Renal cortex interstitium (tissue), 11 donors: ENCODE data around the gene ASTN1. TPM values are rescaled to one million over a fixed set of nuclear protein-coding genes. Genes with fewer than 3 reads are reported as not detected.

Experiments
- DNase-seq, 11 donors: peaks; one replicate each; pipeline ENCODE4 v3.0.0-alpha.2; 2013; ENCODE audit warnings: low read depth in 9 of 11, low spot score in 4 of 11; ENCODE audit errors: extremely low read depth in 1 of 11
- polyA plus RNA-seq, 3 donors: library from polyadenylated mRNA; unstranded; fragments of 120-200 nt; gene quantifications; one replicate each; pipeline ENCODE4 v1.2.1, GENCODE V29; 2013; ENCODE audit not compliant: insufficient read length in 3 of 3

ASTN1 gene
- polyA plus RNA-seq, 3 donors: 1.5 to 2.1 (median 1.5) TPM

DNA sequence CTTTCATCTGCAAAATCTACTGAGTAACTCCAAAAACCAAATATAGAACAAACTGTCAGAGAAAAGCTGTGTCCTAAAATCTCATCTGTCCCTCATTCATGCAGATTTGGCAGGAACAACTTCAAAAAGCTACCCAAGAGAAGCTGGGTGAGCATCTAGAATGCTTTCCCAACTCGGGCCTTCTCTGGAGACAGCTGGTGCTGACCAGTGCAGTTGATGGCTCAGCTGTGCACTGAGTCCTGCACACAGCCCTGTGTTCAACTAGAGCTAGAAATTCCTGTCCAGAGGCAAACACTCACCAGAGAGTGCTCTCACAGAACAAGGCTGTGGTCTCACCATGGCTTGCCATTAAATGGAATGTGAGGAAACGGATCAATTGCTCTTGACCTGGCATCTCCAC lies 202.8 kb downstream of the ASTN1 start:
- DNase-seq: no peak

DNA sequence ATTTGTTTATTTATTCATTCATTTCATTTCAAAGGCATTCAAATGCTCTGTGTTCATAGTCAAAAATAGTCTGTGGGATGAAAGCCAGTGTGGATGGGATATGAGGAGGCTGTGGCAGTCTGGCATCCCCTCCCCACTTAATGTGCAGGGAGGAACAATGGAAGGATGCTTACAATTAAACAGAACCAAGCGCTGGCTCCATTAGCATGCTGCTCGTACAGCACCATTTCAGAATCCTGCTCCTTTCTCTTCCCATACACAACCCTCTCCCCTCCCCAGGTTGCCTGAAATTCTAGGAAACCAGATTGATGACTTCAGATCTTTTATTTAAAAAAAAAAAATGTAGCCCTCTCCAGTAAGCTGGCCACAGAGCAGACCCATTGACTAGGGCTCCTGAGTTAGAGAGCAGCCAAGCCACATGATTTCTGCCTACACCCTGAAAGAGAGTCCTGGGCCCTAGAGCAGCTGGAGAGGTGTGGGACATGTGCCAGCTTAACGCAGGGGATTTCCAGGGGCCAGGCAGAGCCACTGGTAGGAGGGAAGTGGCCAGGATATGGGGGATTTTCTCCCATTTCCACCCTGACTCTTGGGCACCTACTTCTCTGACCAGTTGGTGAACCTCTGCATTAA lies 205.2 kb downstream of the ASTN1 start:
- no peak for DNase-seq

DNA sequence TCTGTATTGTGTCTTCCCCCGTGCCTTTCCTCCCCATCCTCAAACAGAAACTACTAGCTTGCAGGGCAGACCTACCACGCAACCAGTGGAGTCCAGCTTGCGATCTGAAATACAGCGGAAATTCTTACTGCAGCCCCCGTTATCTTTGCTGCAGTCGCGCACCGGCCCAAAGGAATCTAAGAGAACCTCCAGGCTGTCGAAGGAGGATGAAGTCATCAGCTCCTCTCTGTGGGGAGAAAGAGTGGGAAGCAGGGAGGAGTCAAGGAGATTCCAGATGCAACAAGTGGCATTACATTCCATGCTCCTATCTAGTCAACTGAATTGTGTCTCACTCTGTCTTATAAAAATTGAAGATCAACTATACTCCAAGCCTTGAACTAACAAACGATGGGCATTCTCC lies 206.9 kb downstream of the ASTN1 start:
- no peak for DNase-seq

DNA sequence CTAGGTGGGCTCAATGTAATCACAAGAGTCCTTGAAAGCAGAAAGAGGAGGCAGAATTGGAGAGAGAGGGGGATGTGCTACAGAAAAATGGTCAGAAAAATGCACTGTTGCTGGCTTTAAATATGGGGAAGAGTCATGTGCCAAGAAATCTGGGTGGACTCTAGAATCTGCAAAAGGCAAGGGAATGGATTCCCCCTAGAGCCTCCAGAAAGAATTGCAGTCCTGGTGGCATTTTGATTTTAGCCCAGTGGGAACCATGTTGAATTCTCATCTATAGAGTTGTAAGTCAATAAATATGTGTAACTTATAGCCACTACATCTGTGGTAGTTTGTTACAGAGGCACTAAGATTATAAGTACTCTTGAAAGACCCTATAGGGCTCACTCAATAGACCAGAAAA lies 210.3 kb downstream of the ASTN1 start:
- DNase-seq: no peak

DNA sequence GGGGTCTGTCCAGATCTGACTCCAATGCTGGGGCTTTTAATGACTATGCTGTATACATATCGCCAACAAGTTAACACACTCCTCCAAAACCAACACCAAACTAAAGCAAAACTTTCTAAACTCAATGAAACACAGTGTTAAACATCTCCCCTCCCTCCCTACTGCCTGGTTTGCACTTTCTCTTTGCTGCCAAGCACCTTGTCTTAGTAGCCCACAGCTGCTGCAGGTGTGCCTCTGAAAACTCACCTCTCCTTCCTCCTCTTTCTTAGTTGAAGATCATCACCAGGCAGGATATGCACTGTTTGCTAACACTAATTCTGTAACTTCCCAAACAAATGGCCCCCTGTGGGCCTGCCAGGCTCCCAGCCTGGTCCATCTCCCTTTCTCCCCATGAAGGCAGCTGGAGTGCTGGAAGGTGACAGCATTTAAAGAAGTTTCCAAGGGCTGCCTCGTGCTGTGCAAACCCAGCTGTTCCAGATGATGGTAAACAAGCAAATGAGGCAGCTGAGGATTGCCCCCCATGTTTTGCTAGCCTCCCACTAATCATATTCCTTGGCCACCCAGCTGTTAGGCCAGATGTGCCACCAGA lies 213.7 kb downstream of the ASTN1 start:
- no peak for DNase-seq

DNA sequence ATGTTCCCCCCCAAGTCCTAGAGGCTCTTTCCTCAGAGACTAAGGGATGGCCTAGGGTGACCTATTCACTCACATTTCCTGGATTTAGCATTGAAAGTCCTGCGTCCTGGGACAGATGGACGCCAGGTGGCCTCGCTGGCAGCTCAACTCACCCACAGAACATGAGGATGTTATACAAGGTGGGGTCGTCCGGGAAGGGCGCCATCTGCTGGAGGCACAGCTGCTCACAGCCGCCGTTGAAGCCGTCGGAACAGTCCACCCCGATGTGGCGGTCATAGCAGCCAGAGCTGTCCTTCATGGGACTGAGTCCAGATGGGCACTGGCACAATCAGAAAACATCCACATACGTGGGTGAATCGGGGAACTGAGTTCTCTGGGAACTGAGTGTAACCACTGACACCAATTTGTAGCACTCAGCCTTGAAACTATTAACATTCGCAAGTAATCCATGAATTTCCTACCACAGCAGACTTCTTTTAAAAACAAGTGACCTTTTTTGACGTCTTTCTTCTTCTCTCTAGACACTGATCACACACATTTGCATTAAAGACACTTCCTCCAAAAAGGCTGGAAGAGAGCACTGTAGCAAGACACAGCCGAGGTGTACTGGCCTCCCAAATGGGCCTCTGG lies 215.4 kb downstream of the ASTN1 start:
- DNase-seq: peak in 10 of 11 donors; percentile 16 to 40 (median 36)

DNA sequence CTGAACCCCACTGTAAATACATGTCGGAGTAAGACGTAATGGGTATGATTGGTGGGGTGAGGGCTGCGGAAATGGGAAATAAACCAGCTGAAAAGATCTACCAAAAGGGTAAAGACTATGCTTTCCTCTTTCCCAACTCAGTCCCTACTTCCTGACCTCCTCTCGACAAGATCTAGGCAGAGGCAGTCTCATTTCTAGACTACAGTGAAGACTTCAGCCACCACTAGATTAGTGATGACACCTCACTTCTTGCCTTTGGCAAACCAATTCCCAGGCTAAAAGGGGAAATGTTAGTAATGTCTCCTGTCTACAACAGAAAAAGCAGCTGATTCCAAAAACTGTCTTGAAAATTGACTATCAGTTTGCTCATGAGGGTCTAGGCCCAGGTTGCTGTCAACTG lies 219.9 kb downstream of the ASTN1 start:
- no peak for DNase-seq

DNA sequence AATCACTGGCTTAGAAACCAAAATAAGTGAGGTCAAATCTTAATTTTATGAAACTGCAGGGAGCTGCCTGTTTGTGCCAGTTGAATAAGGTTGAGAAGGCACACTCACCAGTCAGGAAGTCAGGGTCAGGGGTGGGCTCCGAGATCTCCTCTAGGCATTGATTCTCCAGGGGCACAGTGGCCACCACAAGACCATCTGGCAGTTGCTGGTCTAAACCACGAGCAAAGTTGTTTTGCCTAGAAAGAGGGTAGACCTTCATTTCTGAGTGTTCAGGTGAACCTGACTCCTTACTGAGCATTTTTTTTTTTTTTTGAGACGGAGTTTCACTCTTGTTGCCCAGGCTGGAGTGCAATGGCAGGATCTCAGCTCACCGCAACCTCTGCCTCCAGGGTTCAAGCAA lies 220.7 kb downstream of the ASTN1 start:
- no peak for DNase-seq

DNA sequence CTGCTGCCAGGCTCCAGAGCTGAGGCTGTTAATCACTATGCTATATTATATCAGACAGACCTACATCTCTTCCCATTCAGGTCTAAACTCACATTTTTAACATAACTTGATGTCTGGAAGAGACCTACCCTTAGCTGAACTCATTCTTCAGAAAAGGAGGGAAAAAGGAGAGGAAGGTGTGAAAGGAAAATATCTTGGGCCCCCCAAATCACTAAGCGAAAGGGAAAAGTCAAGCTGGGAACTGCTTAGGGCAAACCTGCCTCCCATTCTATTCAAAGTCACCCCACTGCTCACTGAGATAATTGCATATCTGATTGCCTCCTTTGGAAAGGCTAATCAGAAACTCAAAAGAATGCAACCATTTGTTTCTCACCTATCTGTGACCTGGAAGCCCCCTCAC lies 222.2 kb downstream of the ASTN1 start:
- no peak for DNase-seq

DNA sequence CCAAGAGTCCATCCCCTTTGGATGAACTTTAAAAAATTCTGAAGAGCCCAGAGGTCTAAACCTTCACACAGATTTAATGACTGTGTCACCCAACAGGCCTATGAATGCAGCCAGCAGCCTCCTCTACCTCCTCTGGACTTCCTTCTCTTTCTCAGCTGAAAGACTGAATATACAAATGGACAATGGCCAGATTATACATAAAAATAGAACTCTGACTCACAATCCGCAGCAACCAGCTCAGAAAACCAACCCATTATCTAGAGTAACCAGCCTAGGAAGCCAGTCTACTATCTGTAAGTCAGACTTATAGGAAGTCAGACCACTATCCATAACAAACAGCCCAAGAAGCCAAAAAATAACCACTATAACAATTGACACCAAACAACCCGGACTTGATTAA lies 224.5 kb downstream of the ASTN1 start:
- no peak for DNase-seq

DNA sequence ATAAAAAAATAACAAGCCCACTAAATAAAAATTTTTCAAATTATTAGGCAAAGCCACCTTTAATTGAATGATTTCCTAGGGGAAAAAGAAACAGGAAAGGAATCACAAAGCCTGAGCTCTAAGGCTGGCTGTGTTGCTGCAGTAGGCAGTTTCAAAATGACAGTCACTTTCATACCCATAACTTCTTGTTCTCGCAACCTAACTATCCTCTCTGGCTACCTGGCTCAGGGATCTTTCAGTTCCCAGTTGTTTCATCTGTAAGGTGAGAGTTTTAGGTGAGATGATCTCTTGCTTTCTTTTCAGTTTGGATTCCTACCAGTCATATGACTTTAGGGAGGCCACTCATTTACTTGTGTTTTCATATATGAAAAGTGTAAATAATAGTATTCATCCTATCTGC lies 226.1 kb downstream of the ASTN1 start:
- DNase-seq: no peak

DNA sequence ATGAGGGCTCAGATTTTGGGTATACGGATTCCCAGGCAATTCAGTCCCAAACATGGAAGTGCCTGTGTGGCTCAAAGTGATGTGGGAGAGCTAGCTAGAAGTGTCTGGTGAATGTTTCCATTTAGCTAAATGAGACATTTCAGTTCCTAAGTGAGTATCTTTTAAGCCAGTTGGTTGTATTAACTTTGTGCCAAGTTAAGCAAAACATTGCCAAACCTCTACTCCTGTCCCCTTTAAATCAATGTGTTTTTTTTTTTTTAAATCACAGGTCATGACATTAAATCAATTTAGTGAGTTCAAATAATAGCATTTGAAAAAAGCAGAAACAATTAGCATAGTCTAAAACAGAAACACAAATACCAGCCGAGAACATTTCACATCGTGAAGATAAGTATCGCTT lies 230.1 kb downstream of the ASTN1 start:
- DNase-seq: no peak

DNA sequence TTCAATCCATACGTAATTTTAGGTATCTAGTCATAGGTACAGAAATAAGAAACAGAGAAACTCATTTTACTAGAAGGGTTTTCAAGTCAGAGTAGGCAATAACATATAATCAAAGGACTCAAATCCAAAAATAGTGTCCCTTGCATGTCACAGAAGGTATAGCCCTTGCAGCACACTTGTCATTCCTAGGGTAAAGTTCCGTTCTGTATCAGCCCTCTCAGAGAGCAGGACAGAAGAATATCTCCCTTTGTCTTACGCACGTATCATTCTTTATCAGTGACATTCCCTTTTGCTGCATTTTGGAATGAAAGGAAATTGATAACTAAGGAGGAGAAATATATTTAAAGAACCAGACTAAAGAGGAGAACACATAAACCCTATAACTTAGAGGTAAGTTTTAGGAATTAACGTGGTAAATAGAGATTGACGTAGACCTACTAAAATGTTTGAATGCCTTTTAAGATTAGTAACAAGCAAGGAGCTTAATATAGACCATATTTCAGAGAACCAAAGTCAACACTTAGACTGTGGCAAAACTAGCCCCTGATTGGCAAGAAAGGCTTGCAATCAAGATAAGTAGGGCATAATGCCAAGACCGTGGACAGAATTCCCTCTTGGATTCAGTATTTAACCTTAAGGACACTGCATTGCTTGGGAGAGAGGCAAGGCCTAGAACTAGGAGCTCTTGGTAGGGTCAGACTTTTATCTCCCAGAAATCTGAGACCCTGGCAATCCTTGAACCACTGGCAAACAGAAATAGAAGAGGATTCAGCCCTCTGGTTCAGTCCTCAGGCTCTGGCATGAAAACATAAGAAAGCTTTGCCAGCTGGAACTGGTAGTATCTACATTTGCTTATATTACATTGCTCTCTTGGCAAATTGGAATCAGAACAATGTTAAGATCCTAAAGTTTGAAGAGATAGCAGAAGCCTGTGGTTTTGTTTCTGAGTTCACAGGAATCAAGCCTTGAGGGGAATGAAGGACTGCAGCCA lies 232.1 kb downstream of the ASTN1 start:
- DNase-seq: no peak

DNA sequence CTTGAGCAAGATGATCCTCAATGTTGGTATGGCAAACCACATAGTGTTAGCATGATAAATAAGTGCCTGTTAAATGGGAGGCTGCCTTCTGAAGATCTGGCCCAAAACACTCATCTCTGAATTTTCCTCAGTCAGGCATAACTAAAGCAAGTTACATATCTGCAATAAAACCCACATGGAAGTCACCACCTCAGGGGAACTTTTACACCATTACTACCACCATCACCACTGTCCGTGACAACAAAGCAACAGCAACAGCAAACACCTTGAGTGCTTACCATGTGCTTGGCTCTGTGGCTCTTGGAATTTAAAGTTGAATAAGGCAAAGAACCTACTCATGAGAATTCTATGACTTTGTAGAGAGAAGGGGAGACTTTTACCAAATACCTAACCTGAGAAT lies 233.0 kb downstream of the ASTN1 start:
- DNase-seq: no peak

DNA sequence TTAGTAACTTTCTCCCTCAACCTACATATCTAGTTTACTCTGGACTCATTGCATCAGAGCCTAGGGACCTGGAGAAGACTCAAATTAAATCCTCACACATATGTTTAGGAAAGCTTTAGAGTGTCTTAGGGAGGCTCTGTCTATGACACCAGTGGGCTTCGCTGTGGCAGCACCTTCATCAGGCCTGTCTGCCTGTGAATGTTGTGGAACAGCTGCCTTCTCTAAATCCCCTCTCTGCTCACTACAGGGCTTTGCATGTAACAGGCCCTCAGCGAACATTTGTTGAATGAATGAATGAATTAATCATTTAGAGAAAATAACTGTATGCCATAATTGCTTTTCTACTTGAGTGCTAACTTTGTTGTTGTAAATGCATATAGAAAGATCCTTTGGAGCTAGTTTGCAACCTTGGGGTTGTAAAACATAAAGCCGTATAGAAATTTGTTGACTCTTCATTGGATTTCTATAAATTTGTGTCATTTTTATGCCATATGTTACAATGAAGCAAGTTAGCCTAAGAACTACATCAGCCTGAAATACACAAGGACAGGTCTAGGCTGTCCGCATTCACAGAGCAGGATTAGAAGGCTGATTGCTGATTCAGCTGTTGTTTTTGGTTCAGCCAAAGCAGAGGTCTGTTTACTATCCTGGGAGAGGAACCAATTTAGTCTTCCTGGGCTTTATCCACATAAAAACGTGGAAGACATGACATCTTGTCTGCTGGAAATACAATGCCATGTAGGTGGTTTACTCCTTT lies 238.0 kb downstream of the ASTN1 start:
- no peak for DNase-seq

DNA sequence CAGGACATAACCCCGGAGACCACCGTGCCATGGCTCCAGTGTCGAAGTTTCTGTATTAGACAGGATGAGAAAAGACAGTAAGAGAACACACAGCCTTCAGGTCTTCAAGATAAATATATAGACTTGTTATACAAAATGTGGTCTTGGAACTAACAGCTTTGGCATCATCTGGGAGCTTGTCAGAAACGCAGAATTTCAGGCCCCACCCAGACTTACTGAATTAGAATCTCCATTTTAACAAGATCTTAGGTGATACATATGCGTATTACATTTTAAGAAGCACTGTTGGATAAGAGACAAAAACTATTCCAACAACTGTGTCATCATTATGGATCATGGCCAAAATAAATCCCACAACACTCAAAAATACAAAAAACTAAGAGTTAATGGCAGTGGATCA lies 239.3 kb downstream of the ASTN1 start:
- no peak for DNase-seq

DNA sequence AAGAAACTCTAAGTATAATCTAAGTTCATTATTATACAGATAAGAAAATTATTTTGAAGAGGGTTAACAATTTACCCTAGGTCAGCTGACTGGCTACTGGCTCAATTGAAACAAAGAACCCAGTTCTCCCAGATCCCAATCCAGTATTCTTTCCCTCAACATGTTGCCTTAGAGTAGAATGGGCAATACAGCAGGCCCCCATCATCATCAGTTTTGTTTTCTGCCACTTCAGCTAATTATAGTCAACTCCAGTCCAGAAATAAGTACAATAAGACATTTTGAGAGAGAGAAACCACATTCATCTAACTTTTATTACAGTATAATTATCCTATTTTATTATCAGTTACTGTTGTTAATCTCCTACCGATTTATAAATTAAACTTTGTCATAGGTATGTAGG lies 241.2 kb downstream of the ASTN1 start:
- no peak for DNase-seq

DNA sequence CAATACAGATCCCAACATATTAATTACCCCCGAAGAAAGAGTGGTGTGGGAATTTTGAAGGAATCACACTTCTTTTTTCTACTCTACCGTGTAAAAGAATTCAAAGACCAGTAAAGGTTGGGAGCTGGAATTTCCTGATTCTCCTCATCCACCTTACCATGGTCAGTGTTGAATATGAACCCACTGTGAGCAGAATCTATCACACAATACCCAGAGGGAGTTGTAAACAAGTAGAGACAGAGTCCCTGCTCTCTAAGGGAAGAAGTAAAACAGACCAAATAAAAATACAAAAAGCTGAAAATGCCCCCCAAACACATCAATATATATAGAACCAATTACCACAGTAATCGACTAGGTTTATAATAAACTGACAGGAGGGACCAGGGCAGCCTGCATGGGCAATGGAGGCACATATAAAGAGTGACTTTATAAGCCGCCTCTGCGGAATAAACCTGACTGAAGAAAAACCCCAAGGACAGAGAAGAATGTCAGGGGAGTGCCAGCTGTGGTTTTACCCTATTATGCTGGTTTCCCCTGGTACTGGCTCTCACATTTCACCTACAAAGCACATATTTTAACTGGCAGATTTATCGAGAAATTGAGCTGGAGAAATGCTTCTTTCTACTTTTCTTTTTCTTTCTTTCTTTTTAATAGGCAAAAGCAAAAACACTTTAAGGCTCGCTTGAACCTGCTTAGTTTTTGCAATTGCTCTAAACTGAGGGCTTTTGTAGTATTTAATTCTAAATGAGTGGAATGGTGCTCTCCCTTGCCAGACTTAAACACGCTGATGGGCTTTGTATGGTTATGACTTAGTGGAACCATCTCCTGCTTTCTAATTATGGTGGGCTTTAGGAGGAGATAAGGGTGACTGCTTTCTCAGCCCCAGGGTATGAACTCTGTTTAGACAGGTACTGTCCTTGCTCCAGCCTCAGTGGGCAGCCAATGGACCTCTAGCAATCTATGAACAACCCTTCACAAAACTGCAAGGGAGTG lies 244.8 kb downstream of the ASTN1 start:
- no peak for DNase-seq
